Fibroblast of lung (primary cell): ENCODE data around the gene AFF2.

ENCODE experiments used
- CTCF ChIP-seq, 2 donors: IDR thresholded peaks in 1 of 2; conservative IDR thresholded peaks in 1 of 2; 1 replicate in 1 of 2; 2 replicates in 1 of 2; pipeline ENCODE4 v1.5.1; 2011 to 2012; ENCODE audit warnings: low read length in 2 of 2, control low read depth in 1 of 2, inconsistent platforms in 1 of 2, low read depth in 1 of 2, mild to moderate bottlenecking in 1 of 2
- EZH2 ChIP-seq: IDR thresholded peaks from 2 replicates; pipeline ENCODE4 v1.5.1; 2012; ENCODE audit warnings: low read length, control low read depth, mild to moderate bottlenecking; ENCODE audit errors: missing control alignments

- TF ChIP-seq CTCF (conservative IDR thresholded peaks at IDR 0.05 in 1 of 2, IDR thresholded peaks at IDR 0.05 in 1 of 2; ENCODE audit: low read depth in 1 of 2, low read length in 2 of 2), result no peak
- no peak for TF ChIP-seq EZH2
These were observed 109.3 kb downstream of the AFF2 start for GRCh38 chrX:148609515-148610327.
